ENCODE measurements around the gene TENT5C.

TENT5C gene

DNA sequence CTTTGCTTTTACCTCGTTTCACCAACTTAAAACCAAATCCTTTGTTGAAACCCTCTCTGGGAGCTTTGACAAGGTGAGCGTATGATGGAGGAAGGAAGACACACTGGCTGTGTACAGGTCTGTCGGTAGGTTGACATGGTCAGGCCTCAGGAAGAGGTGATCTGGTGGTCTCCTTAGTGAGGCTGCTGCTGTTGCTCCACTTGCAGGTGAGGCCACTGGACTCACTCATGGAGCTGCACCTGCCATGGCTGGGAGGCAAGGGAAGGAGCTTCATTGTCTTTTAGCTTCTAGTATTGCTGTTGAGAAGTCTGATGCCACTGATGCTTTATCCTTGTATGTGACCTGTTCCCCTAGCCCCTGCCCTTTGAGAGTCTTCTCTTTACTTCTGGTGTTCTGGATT lies 35.7 kb downstream of the TENT5C start:
- TF ChIP-seq SNAI2 (CRISPR knock-in tag; IDR thresholded peaks at IDR 0.05) (no peak), ZFP30 (CRISPR knock-in tag; IDR thresholded peaks at IDR 0.05) (no peak), ZC3H10 (CRISPR knock-in tag; IDR thresholded peaks at IDR 0.05) (no peak), GLIS3 (CRISPR knock-in tag; IDR thresholded peaks at IDR 0.05) (no peak), ZNF70 (CRISPR knock-in tag; IDR thresholded peaks at IDR 0.05) (no peak), TCF4 (CRISPR knock-in tag; IDR thresholded peaks at IDR 0.05; ENCODE audit: borderline replicate concordance) (no peak), CSDC2 (CRISPR knock-in tag; IDR thresholded peaks at IDR 0.05) (no peak), BACH2 (CRISPR knock-in tag; IDR thresholded peaks at IDR 0.05; ENCODE audit: borderline replicate concordance) (no peak)
- TF ChIP-seq, protein P1, sequence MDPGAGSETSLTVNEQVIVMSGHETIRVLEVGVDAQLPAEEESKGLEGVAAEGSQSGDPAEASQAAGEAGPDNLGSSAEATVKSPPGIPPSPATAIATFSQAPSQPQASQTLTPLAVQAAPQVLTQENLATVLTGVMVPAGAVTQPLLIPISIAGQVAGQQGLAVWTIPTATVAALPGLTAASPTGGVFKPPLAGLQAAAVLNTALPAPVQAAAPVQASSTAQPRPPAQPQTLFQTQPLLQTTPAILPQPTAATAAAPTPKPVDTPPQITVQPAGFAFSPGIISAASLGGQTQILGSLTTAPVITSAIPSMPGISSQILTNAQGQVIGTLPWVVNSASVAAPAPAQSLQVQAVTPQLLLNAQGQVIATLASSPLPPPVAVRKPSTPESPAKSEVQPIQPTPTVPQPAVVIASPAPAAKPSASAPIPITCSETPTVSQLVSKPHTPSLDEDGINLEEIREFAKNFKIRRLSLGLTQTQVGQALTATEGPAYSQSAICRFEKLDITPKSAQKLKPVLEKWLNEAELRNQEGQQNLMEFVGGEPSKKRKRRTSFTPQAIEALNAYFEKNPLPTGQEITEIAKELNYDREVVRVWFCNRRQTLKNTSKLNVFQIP (CRISPR knock-in tag; IDR thresholded peaks at IDR 0.05; ENCODE audit: borderline replicate concordance, low read depth): no peak
- no peak for ATAC-seq

DNA sequence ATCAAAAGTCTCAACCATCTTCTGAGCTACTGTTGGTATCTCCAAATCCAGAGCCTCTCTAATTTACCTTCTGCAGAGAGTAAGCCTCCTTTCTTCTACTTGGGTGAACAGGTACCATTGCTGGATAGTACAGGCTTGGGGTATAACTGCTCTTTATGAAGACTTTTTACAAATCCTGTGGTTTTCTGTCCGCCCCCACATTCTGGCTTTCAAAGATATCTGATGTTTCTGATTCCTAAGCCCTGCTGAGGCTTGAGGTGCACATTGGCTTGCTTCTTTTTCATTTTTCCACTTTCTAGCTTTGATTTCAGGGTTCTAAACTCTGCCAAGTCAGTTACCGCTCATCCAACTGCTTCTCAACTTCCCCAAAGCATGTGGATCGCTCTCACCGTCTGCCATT lies 37.1 kb downstream of the TENT5C start:
- no peak for TF ChIP-seq ZNF8 (CRISPR knock-in tag; IDR thresholded peaks at IDR 0.05)
- no peak for TF ChIP-seq RARB (CRISPR knock-in tag; IDR thresholded peaks at IDR 0.05)
- TF ChIP-seq, protein P1 (CRISPR knock-in tag; IDR thresholded peaks at IDR 0.05; ENCODE audit: borderline replicate concordance, low read depth): no peak
- no peak for TF ChIP-seq ZNF70 (CRISPR knock-in tag; IDR thresholded peaks at IDR 0.05)
- no peak for TF ChIP-seq ESRRG (CRISPR knock-in tag; IDR thresholded peaks at IDR 0.05)
- TF ChIP-seq CREB5 (CRISPR knock-in tag; IDR thresholded peaks at IDR 0.05; ENCODE audit: low read depth): no peak
- TF ChIP-seq ARNTL (CRISPR knock-in tag; IDR thresholded peaks at IDR 0.05; ENCODE audit: borderline replicate concordance, low read depth): no peak
- TF ChIP-seq CSDC2 (CRISPR knock-in tag; IDR thresholded peaks at IDR 0.05): no peak
- no peak for TF ChIP-seq BACH2 (CRISPR knock-in tag; IDR thresholded peaks at IDR 0.05; ENCODE audit: borderline replicate concordance)
- TF ChIP-seq ZFP3 (CRISPR knock-in tag; IDR thresholded peaks at IDR 0.05): no peak
- no peak for TF ChIP-seq GLIS3 (CRISPR knock-in tag; IDR thresholded peaks at IDR 0.05)
- no peak for TF ChIP-seq TSHZ2 (CRISPR knock-in tag; IDR thresholded peaks at IDR 0.05)
- TF ChIP-seq ZFP30 (CRISPR knock-in tag; IDR thresholded peaks at IDR 0.05): no peak
- TF ChIP-seq SNAI2 (CRISPR knock-in tag; IDR thresholded peaks at IDR 0.05): no peak
- TF ChIP-seq ZC3H10 (CRISPR knock-in tag; IDR thresholded peaks at IDR 0.05): no peak
- ATAC-seq: no peak

GRCh38 chr1:117643601-117644000 lies 37.8 kb downstream of the TENT5C start:
- TF ChIP-seq CREB5 (CRISPR knock-in tag; IDR thresholded peaks at IDR 0.05; ENCODE audit: low read depth) (no peak), ZFP3 (CRISPR knock-in tag; IDR thresholded peaks at IDR 0.05) (no peak), ARNTL (CRISPR knock-in tag; IDR thresholded peaks at IDR 0.05; ENCODE audit: borderline replicate concordance, low read depth) (no peak)
- TF ChIP-seq, protein P1 (CRISPR knock-in tag; IDR thresholded peaks at IDR 0.05; ENCODE audit: borderline replicate concordance, low read depth): no peak

More at GRCh38 chr1:117643601-117644000, 37.8 kb downstream of the TENT5C start:
- ATAC-seq: no peak

All from SK-N-SH treated with all-trans-retinoic acid at 6 μM for 48 hours (cell line).